Activated CD4-positive, alpha-beta T cell treated with anti-CD3 and anti-CD28 coated beads, Interleukin-2, amount 50 U/mL, for 4 hours (primary cell): ENCODE results near the gene BIRC6.
"Not testable (repeated sequence)": the region's sequence is repeated elsewhere in the genome, so short reads cannot be mapped to it uniquely, and the experiment has no call there.

Experiments
- DNase-seq, 2 experiments: peaks; one replicate each; pipeline ENCODE4 v3.0.0-alpha.2; 2020

BIRC6 gene

GRCh38 chr2:32624812-32625211, 268.0 kb downstream of the BIRC6 start:
- DNase-seq = no peak

- no peak for DNase-seq
These were observed 269.9 kb downstream of the BIRC6 start for GRCh38 chr2:32626639-32627221.

- DNase-seq = peak in 1 of 2 experiments; percentile 6
These were observed 270.6 kb downstream of the BIRC6 start for GRCh38 chr2:32627441-32627813.

GRCh38 chr2:32627814-32628579, 271.2 kb downstream of the BIRC6 start, which contains the start of gene TTC27:
Gene TTC27 (plus strand): TSS chr2:32628050. CDS start chr2:32628293, 243 bp downstream.
- peak; percentile 93 to 94 for DNase-seq

- no peak for DNase-seq
These were observed 275.3 kb downstream of the BIRC6 start for GRCh38 chr2:32632089-32632488.

GRCh38 chr2:32633040-32633439, 276.2 kb downstream of the BIRC6 start:
- DNase-seq = no peak

- not testable (repeated sequence) for DNase-seq
These were observed 281.7 kb downstream of the BIRC6 start for GRCh38 chr2:32638548-32638947.

GRCh38 chr2:32641180-32641579, 284.4 kb downstream of the BIRC6 start:
- DNase-seq = no peak

- DNase-seq = no peak
These were observed 290.4 kb downstream of the BIRC6 start for GRCh38 chr2:32647180-32647651.

- DNase-seq = no peak
These were observed 295.9 kb downstream of the BIRC6 start for GRCh38 chr2:32652555-32653209.

GRCh38 chr2:32656069-32656468, 299.2 kb downstream of the BIRC6 start:
- DNase-seq = no peak

- no peak for DNase-seq
These were observed 307.0 kb downstream of the BIRC6 start for GRCh38 chr2:32663864-32664263.

GRCh38 chr2:32666704-32667103, 309.9 kb downstream of the BIRC6 start:
- no peak for DNase-seq

GRCh38 chr2:32668254-32668653, 311.4 kb downstream of the BIRC6 start:
- no peak for DNase-seq
